Thymus (tissue), 14 donors: ENCODE data around the gene PLCL1. TPM values are rescaled to one million over a fixed set of nuclear protein-coding genes. Genes with fewer than 3 reads are reported as not detected.
A peak's percentile ranks its signal among the peaks of the same experiment; 100 is the strongest.

Experiments
- DNase-seq, 9 donors: peaks; one replicate each; pipeline ENCODE4 v3.0.0-alpha.2; 2013; ENCODE audit warnings: low spot score in 9 of 9, low read depth in 6 of 9, missing footprints in 1 of 9
- H3K27ac ChIP-seq, 2 donors: one replicate each; pipeline ENCODE4 v1.5.1; 2013; ENCODE audit warnings: control low read depth in 1 of 2, low read depth in 1 of 2, low read length in 1 of 2, mild to moderate bottlenecking in 1 of 2, moderate library complexity in 1 of 2
- H3K27me3 ChIP-seq, 2 donors: one replicate each; pipeline ENCODE4 v1.5.1; 2013; ENCODE audit warnings: low read length in 1 of 2; ENCODE audit not compliant: control insufficient read depth in 2 of 2, insufficient read depth in 1 of 2
- H3K36me3 ChIP-seq, 2 donors: one replicate each; pipeline ENCODE4 v1.5.1; 2013; ENCODE audit warnings: low read length in 1 of 2, mild to moderate bottlenecking in 1 of 2, moderate library complexity in 1 of 2; ENCODE audit not compliant: control insufficient read depth in 2 of 2, insufficient read depth in 2 of 2
- H3K4me1 ChIP-seq, 2 donors: one replicate each; pipeline ENCODE4 v1.5.1; 2013; ENCODE audit warnings: low read length in 2 of 2; ENCODE audit not compliant: control insufficient read depth in 2 of 2, insufficient read depth in 2 of 2
- H3K4me3 ChIP-seq, 2 donors: one replicate each; pipeline ENCODE4 v1.5.1; 2013; ENCODE audit warnings: low read length in 2 of 2, control low read depth in 1 of 2, mild to moderate bottlenecking in 1 of 2
- H3K9me3 ChIP-seq, 2 donors: one replicate each; pipeline ENCODE4 v1.5.1; 2013; ENCODE audit warnings: low read length in 1 of 2, mild to moderate bottlenecking in 1 of 2; ENCODE audit not compliant: control insufficient read depth in 2 of 2, insufficient read depth in 1 of 2
- WGBS: extraction: QIAGEN DNeasy Blood & Tissue Kit; methylation state at CpG from one replicate; pipeline ENCODE4 v1.1.7; 2013; 5-methylcytosine and 5-hydroxymethylcytosine counted together
- long read RNA-seq, 10 donors: transcript quantifications; one replicate each; lab custom pipeline, GENCODE V29; 2026
- polyA plus RNA-seq: library from polyadenylated mRNA; stranded (reverse); fragments of 200-250 nt; gene quantifications from one replicate; pipeline ENCODE4 v1.2.3, GENCODE V29; 2013
- total RNA-seq: library from RNA; stranded (reverse); fragments of 120-200 nt; gene quantifications from one replicate; pipeline ENCODE4 v1.2.4, GENCODE V29; 2013
- donor health status: healthy.

The PLCL1 gene
- total RNA-seq: 16.5 TPM
- polyA plus RNA-seq: 7.8 TPM
- long read RNA-seq, donor 1, full-length matches to known transcripts: 1 of 1 reads
- long read RNA-seq, donor 1, partial matches to known transcripts: 0 of 1 reads
- long read RNA-seq, donor 1, other reads (novel, unspliced or antisense): 0 of 1 reads
- long read RNA-seq, donor 2, full-length matches to known transcripts: 4 of 4 reads
- long read RNA-seq, donor 2, partial matches to known transcripts: 0 of 4 reads
- long read RNA-seq, donor 2, other reads (novel, unspliced or antisense): 0 of 4 reads
- long read RNA-seq, donor 3, full-length matches to known transcripts: 4 of 17 reads
- long read RNA-seq, donor 3, partial matches to known transcripts: 13 of 17 reads
- long read RNA-seq, donor 3, other reads (novel, unspliced or antisense): 0 of 17 reads
- long read RNA-seq, donor 4, full-length matches to known transcripts: 4 of 4 reads
- long read RNA-seq, donor 4, partial matches to known transcripts: 0 of 4 reads
- long read RNA-seq, donor 4, other reads (novel, unspliced or antisense): 0 of 4 reads
- long read RNA-seq, donor 5, full-length matches to known transcripts: 7 of 7 reads
- long read RNA-seq, donor 5, partial matches to known transcripts: 0 of 7 reads
- long read RNA-seq, donor 5, other reads (novel, unspliced or antisense): 0 of 7 reads
- long read RNA-seq, donor 6, full-length matches to known transcripts: 2 of 2 reads
- long read RNA-seq, donor 6, partial matches to known transcripts: 0 of 2 reads
- long read RNA-seq, donor 6, other reads (novel, unspliced or antisense): 0 of 2 reads
- long read RNA-seq, donor 7, full-length matches to known transcripts: 7 of 12 reads
- long read RNA-seq, donor 7, partial matches to known transcripts: 5 of 12 reads
- long read RNA-seq, donor 7, other reads (novel, unspliced or antisense): 0 of 12 reads
- long read RNA-seq, donor 8, full-length matches to known transcripts: 1 of 1 reads
- long read RNA-seq, donor 8, partial matches to known transcripts: 0 of 1 reads
- long read RNA-seq, donor 8, other reads (novel, unspliced or antisense): 0 of 1 reads
- long read RNA-seq, donor 9, full-length matches to known transcripts: 4 of 4 reads
- long read RNA-seq, donor 9, partial matches to known transcripts: 0 of 4 reads
- long read RNA-seq, donor 9, other reads (novel, unspliced or antisense): 0 of 4 reads
- long read RNA-seq, donor 10, full-length matches to known transcripts: 4 of 4 reads
- long read RNA-seq, donor 10, partial matches to known transcripts: 0 of 4 reads
- long read RNA-seq, donor 10, other reads (novel, unspliced or antisense): 0 of 4 reads

DNA sequence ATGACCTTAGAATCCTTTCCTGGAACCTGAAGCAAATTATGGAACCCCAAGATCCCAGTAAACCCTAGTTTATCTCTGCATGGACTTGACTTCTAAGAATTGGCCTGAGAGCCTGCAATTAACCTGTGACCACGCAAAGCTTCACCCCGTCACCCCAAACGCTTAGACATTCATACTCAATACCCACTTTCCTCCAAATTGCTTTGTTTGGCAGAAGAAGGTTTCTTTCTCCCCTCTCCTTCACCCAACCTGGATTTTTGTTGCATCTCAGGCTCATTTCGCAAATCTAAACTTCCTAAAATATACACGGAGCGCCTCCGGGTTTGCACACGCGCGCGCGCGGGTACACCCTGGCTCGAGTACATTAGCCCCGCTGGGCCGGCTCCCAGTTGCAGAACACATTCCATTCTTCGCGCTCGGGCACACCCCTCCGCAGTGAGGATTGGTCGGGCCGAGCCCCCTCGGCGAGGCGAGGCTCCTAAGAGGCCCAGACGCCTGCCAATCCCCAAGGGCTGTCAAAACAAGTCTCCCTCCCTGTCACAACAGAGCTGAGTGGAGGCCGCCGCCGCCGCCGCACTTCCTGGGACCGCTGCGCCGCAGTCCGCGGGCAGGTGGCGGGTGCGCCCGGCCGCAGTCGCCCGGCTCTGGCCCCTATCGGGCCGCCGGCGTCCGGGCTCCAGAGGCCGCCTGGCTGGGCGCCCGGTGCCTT lies at the start of gene PLCL1:
PLCL1 (plus strand) TSS at position 545 of the 709 bp plus-strand sequence.
- 1% methylated on average over 50 of the region's 50 CpGs for WGBS
- DNase-seq: peak in 7 of 9 donors; percentile 78 to 96 (median 92)
- Histone ChIP-seq H3K4me3 (peak within 1 kb of the TSS; percentile 93 to 94), H3K27me3 (peaks cover 0 to 20% of the 10 kb centered on the region in 2 donors), H3K9me3 (no peaks in the 10 kb centered on the region), H3K36me3 (no peaks in the 10 kb centered on the region), H3K27ac (peak within 1 kb of the TSS; percentile 73 to 81), H3K4me1 (peaks cover 12 to 19% of the 10 kb centered on the region in 2 donors)

- no peak overlapping the region for H3K4me3 ChIP-seq
- H3K27me3 ChIP-seq: no peaks in the 10 kb centered on the region
- no peak overlapping the region for H3K27ac ChIP-seq
- DNase-seq: no peak
- H3K36me3 ChIP-seq: no peaks in the 10 kb centered on the region
- WGBS: 95% methylated on average over 4 of the region's 4 CpGs
- no peaks in the 10 kb centered on the region for H3K4me1 ChIP-seq
- H3K9me3 ChIP-seq: peaks cover 0 to 13% of the 10 kb centered on the region in 2 donors
Measured at GRCh38 chr2:197759013-197759412, 45.4 kb upstream of the PLCL1 start.

GRCh38 chr2:197759625-197760292 lies 44.6 kb upstream of the PLCL1 start:
- WGBS: 89% methylated on average over 11 of the region's 11 CpGs
- Histone ChIP-seq H3K27ac (no peak overlapping the region), H3K27me3 (no peaks in the 10 kb centered on the region), H3K4me1 (no peaks in the 10 kb centered on the region), H3K4me3 (no peak overlapping the region), H3K9me3 (peaks cover 0 to 13% of the 10 kb centered on the region in 2 donors), H3K36me3 (no peaks in the 10 kb centered on the region)
- no peak for DNase-seq

DNA sequence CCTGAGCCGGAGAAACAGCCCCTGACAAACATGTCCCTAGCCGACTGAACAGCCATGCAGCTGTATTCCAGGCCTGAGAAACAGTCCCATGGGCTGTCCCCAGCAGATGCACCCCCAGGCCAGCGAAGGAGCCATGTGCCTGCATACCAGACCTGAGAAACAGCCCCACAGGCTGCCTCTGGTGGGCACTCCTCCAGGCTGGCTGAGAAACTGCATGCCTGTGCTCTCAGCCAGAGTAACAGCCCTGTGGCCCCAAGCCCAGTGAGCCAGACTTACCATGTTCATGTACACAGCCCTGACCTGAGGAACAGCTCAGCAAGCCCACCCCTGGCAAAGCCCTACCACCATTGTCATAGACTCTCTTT lies 44.1 kb upstream of the PLCL1 start:
- no peak overlapping the region for H3K4me3 ChIP-seq
- no peak for DNase-seq
- peaks cover 0 to 13% of the 10 kb centered on the region in 2 donors for H3K9me3 ChIP-seq
- H3K4me1 ChIP-seq: no peaks in the 10 kb centered on the region
- H3K27ac ChIP-seq: no peak overlapping the region
- H3K27me3 ChIP-seq: no peaks in the 10 kb centered on the region
- no peaks in the 10 kb centered on the region for H3K36me3 ChIP-seq
- 95% methylated on average over 3 of the region's 3 CpGs for WGBS

DNA sequence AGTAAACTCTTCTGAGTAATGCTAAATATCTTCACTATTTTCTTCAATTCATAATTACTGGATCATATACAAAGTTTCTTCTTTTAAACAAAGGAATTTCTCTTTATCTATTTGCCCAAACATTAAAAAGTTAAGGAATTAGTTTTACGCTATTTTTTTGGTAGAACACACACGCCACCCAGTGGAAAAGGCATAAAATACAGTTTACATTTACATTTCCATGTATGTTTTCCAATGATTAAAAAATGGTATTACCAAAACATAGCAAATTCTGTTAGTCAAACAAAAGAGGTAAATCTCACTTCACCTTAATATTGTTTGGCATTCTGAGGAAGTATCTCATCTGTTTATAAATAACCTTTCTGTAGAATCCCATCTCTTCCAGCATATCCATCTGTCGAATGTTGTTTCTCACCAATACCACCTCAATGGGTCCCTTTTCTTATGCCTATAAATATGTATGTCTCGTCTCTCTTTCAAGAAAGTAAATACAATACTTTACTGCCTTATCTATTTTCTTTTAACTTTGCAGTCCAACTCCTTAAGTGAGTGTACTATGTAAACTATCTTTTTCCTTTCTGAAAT lies 26.5 kb upstream of the PLCL1 start:
- Histone ChIP-seq H3K27me3 (no peaks in the 10 kb centered on the region), H3K36me3 (no peaks in the 10 kb centered on the region), H3K27ac (no peak overlapping the region), H3K9me3 (no peaks in the 10 kb centered on the region), H3K4me1 (no peaks in the 10 kb centered on the region), H3K4me3 (no peak overlapping the region)
- WGBS: 38% methylated on average over 4 of the region's 4 CpGs
- DNase-seq: peak in 6 of 9 donors; percentile 14 to 47 (median 34)

DNA sequence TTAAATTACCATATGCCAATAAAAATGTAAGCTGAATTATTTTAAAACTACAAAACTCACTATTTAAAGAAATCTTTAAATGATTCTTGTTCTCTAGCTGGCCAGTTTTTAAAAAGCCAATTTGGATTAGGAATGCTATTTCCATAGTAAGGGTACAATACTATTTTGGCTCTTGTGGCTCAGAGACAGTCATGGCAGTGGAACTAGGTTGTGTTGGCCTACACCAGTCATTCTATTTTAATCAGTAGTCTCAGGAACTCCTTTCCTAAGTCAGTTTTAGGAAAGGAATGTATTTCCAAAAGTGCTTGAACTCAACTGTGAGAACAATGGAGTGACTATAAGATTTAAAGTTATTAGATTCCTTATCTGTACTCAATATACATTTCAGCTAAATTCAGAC lies 25.1 kb upstream of the PLCL1 start:
- H3K4me3 ChIP-seq: no peak overlapping the region
- no peak for DNase-seq
- H3K36me3 ChIP-seq: no peaks in the 10 kb centered on the region
- H3K27me3 ChIP-seq: no peaks in the 10 kb centered on the region
- H3K9me3 ChIP-seq: no peaks in the 10 kb centered on the region
- H3K4me1 ChIP-seq: no peaks in the 10 kb centered on the region
- no peak overlapping the region for H3K27ac ChIP-seq

DNA sequence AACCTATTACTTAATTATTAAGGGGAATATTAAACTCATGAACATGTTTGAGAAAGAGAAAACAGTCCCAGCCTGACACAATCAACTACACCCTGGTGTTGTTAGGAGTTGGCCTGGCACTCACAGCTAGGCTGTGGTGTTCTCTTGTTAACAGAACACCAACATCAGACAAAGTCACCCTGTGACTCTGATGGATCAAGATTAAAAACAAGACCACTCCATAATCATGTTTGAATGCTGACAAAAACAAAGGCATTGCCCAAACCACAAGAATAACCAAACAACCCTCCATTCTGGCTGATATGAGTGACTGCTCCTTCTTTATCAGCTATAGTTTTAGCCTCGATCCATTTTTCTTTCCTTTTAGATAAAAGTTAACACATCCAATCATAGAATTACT lies 22.3 kb upstream of the PLCL1 start:
- H3K4me3 ChIP-seq: no peak overlapping the region
- H3K27ac ChIP-seq: no peak overlapping the region
- H3K36me3 ChIP-seq: no peaks in the 10 kb centered on the region
- peaks cover 1 to 16% of the 10 kb centered on the region in 2 donors for H3K9me3 ChIP-seq
- DNase-seq: no peak
- peaks cover 5 to 13% of the 10 kb centered on the region in 2 donors for H3K4me1 ChIP-seq
- H3K27me3 ChIP-seq: peaks cover 6 to 21% of the 10 kb centered on the region in 2 donors
- 20% methylated on average over 1 of the region's 1 CpG for WGBS
